ENCODE data around the gene NEDD8.
"Not testable (repeated sequence)": the region's sequence is repeated elsewhere in the genome, so short reads cannot be mapped to it uniquely, and the experiment has no call there.

Gene NEDD8

GRCh38 chr14:24254630-24255392 is 22.6 kb upstream of the NEDD8 start:
- Histone ChIP-seq H3K9me3 (ENCODE audit: insufficient read depth, low read depth, low read length) (no peaks in the 10 kb centered on the region), H3K36me3 (ENCODE audit: insufficient read depth, low read depth, low read length) (no peaks in the 10 kb centered on the region), H3K9ac (ENCODE audit: low read depth, low read length) (no peak overlapping the region), H3K4me1 (ENCODE audit: insufficient read depth, low read length) (no peaks in the 10 kb centered on the region), H3K27me3 (ENCODE audit: insufficient read depth, low read length) (no peaks in the 10 kb centered on the region), H3K27ac (ENCODE audit: low read length) (no peak overlapping the region), H3K4me3 (ENCODE audit: low read length) (no peak overlapping the region)

- Histone ChIP-seq H3K36me3 (ENCODE audit: insufficient read depth, low read depth, low read length) (no peaks in the 10 kb centered on the region), H3K4me3 (ENCODE audit: low read length) (no peak overlapping the region), H3K9me3 (ENCODE audit: insufficient read depth, low read depth, low read length) (no peaks in the 10 kb centered on the region), H3K9ac (ENCODE audit: low read depth, low read length) (no peak overlapping the region), H3K4me1 (ENCODE audit: insufficient read depth, low read length) (no peaks in the 10 kb centered on the region), H3K27ac (ENCODE audit: low read length) (no peak overlapping the region), H3K27me3 (ENCODE audit: insufficient read depth, low read length) (no peaks in the 10 kb centered on the region)
These were observed 21.8 kb upstream of the NEDD8 start for GRCh38 chr14:24253936-24254335.

GRCh38 chr14:24252289-24253124 is 20.3 kb upstream of the NEDD8 start:
- Histone ChIP-seq H3K4me3 (ENCODE audit: low read length) (no peak overlapping the region), H3K27ac (ENCODE audit: low read length) (no peak overlapping the region), H3K9ac (ENCODE audit: low read depth, low read length) (no peak overlapping the region), H3K27me3 (ENCODE audit: insufficient read depth, low read length) (no peaks in the 10 kb centered on the region), H3K36me3 (ENCODE audit: insufficient read depth, low read depth, low read length) (no peaks in the 10 kb centered on the region), H3K9me3 (ENCODE audit: insufficient read depth, low read depth, low read length) (no peaks in the 10 kb centered on the region), H3K4me1 (ENCODE audit: insufficient read depth, low read length) (no peaks in the 10 kb centered on the region)

GRCh38 chr14:24251880-24252288 is 19.7 kb upstream of the NEDD8 start:
- H3K4me3 ChIP-seq (ENCODE audit: low read length), result no peak overlapping the region

GRCh38 chr14:24250354-24250753 is 18.2 kb upstream of the NEDD8 start:
- Histone ChIP-seq H3K9me3 (ENCODE audit: insufficient read depth, low read depth, low read length) (no peaks in the 10 kb centered on the region), H3K27ac (ENCODE audit: low read length) (no peak overlapping the region), H3K36me3 (ENCODE audit: insufficient read depth, low read depth, low read length) (no peaks in the 10 kb centered on the region), H3K4me3 (ENCODE audit: low read length) (no peak overlapping the region), H3K4me1 (ENCODE audit: insufficient read depth, low read length) (no peaks in the 10 kb centered on the region), H3K9ac (ENCODE audit: low read depth, low read length) (no peak overlapping the region), H3K27me3 (ENCODE audit: insufficient read depth, low read length) (no peaks in the 10 kb centered on the region)

More at GRCh38 chr14:24251880-24252288, 19.7 kb upstream of the NEDD8 start:
- Histone ChIP-seq H3K4me1 (ENCODE audit: insufficient read depth, low read length) (no peaks in the 10 kb centered on the region), H3K9me3 (ENCODE audit: insufficient read depth, low read depth, low read length) (no peaks in the 10 kb centered on the region), H3K27me3 (ENCODE audit: insufficient read depth, low read length) (no peaks in the 10 kb centered on the region), H3K27ac (ENCODE audit: low read length) (no peak overlapping the region), H3K36me3 (ENCODE audit: insufficient read depth, low read depth, low read length) (no peaks in the 10 kb centered on the region), H3K9ac (ENCODE audit: low read depth, low read length) (no peak overlapping the region)

GRCh38 chr14:24249230-24250021 is 17.3 kb upstream of the NEDD8 start:
- H3K4me3 ChIP-seq (ENCODE audit: low read length), result no peak overlapping the region
- no peaks in the 10 kb centered on the region for H3K27me3 ChIP-seq (ENCODE audit: insufficient read depth, low read length)

GRCh38 chr14:24247422-24247821 is 15.3 kb upstream of the NEDD8 start:
- no peaks in the 10 kb centered on the region for H3K4me1 ChIP-seq (ENCODE audit: insufficient read depth, low read length)
- no peaks in the 10 kb centered on the region for H3K27me3 ChIP-seq (ENCODE audit: insufficient read depth, low read length)
- no peak overlapping the region for H3K9ac ChIP-seq (ENCODE audit: low read depth, low read length)
- no peaks in the 10 kb centered on the region for H3K9me3 ChIP-seq (ENCODE audit: insufficient read depth, low read depth, low read length)
- no peak overlapping the region for H3K27ac ChIP-seq (ENCODE audit: low read length)
- no peak overlapping the region for H3K4me3 ChIP-seq (ENCODE audit: low read length)
- H3K36me3 ChIP-seq (ENCODE audit: insufficient read depth, low read depth, low read length), result no peaks in the 10 kb centered on the region

More at GRCh38 chr14:24249230-24250021, 17.3 kb upstream of the NEDD8 start:
- Histone ChIP-seq H3K27ac (ENCODE audit: low read length) (no peak overlapping the region), H3K9me3 (ENCODE audit: insufficient read depth, low read depth, low read length) (no peaks in the 10 kb centered on the region), H3K4me1 (ENCODE audit: insufficient read depth, low read length) (no peaks in the 10 kb centered on the region), H3K9ac (ENCODE audit: low read depth, low read length) (no peak overlapping the region), H3K36me3 (ENCODE audit: insufficient read depth, low read depth, low read length) (no peaks in the 10 kb centered on the region)

- Histone ChIP-seq H3K9me3 (ENCODE audit: insufficient read depth, low read depth, low read length) (no peaks in the 10 kb centered on the region), H3K27ac (ENCODE audit: low read length) (no peak overlapping the region), H3K4me3 (ENCODE audit: low read length) (no peak overlapping the region), H3K4me1 (ENCODE audit: insufficient read depth, low read length) (no peaks in the 10 kb centered on the region), H3K9ac (ENCODE audit: low read depth, low read length) (no peak overlapping the region), H3K27me3 (ENCODE audit: insufficient read depth, low read length) (no peaks in the 10 kb centered on the region), H3K36me3 (ENCODE audit: insufficient read depth, low read depth, low read length) (no peaks in the 10 kb centered on the region)
These were observed 14.6 kb upstream of the NEDD8 start for GRCh38 chr14:24246765-24247212.

- not testable (repeated sequence) for H3K27me3 ChIP-seq (ENCODE audit: insufficient read depth, low read length); H3K36me3 ChIP-seq (ENCODE audit: insufficient read depth, low read depth, low read length); H3K9me3 ChIP-seq (ENCODE audit: insufficient read depth, low read depth, low read length); H3K27ac ChIP-seq (ENCODE audit: low read length); H3K4me3 ChIP-seq (ENCODE audit: low read length); H3K4me1 ChIP-seq (ENCODE audit: insufficient read depth, low read length); H3K9ac ChIP-seq (ENCODE audit: low read depth, low read length)
These were observed 13.2 kb upstream of the NEDD8 start for GRCh38 chr14:24245350-24245749.

GRCh38 chr14:24243336-24243836 is 11.2 kb upstream of the NEDD8 start:
- Histone ChIP-seq H3K9me3 (ENCODE audit: insufficient read depth, low read depth, low read length) (no peaks in the 10 kb centered on the region), H3K4me3 (ENCODE audit: low read length) (peak overlapping the region; percentile 91; the same call in 1 of the 2 replicates), H3K9ac (ENCODE audit: low read depth, low read length) (peak overlapping the region; percentile 85; the same call in 1 of the 2 replicates), H3K27me3 (ENCODE audit: insufficient read depth, low read length) (no peaks in the 10 kb centered on the region), H3K27ac (ENCODE audit: low read length) (no peak overlapping the region), H3K4me1 (ENCODE audit: insufficient read depth, low read length) (no peaks in the 10 kb centered on the region), H3K36me3 (ENCODE audit: insufficient read depth, low read depth, low read length) (peaks cover 29% of the 10 kb centered on the region)

- Histone ChIP-seq H3K27ac (ENCODE audit: low read length) (peak overlapping the region; percentile 51), H3K27me3 (ENCODE audit: insufficient read depth, low read length) (no peaks in the 10 kb centered on the region), H3K4me3 (ENCODE audit: low read length) (peak overlapping the region; percentile 91), H3K9ac (ENCODE audit: low read depth, low read length) (peak overlapping the region; percentile 85), H3K36me3 (ENCODE audit: insufficient read depth, low read depth, low read length) (peaks cover 43% of the 10 kb centered on the region), H3K9me3 (ENCODE audit: insufficient read depth, low read depth, low read length) (no peaks in the 10 kb centered on the region), H3K4me1 (ENCODE audit: insufficient read depth, low read length) (no peaks in the 10 kb centered on the region)
These were observed 9.8 kb upstream of the NEDD8 start for GRCh38 chr14:24241829-24242443.
